Fibroblast of lung (primary cell): ENCODE data around the gene ST3GAL4. TPM values are rescaled to one million over a fixed set of nuclear protein-coding genes. Genes with fewer than 3 reads are reported as not detected.
"Not testable (repeated sequence)": the region's sequence is repeated elsewhere in the genome, so short reads cannot be mapped to it uniquely, and the experiment has no call there.

ENCODE experiments used
- DNase-seq, 2 donors: peaks; one replicate each; pipeline versions ENCODE4 v3.0.0 to v3.0.0-alpha.2; 2010; ENCODE audit warnings: low read depth in 2 of 2
- H2AFZ ChIP-seq: 2 replicates; pipeline ENCODE4 v1.5.1; 2012; ENCODE audit warnings: low read length, control low read depth, inconsistent platforms
- H3K27ac ChIP-seq: 2 replicates; pipeline ENCODE4 v1.5.1; 2011; ENCODE audit warnings: low read length, control low read depth; ENCODE audit not compliant: insufficient read depth
- H3K27me3 ChIP-seq: 2 replicates; pipeline ENCODE4 v1.5.1; 2011; ENCODE audit warnings: mild to moderate bottlenecking, low read length; ENCODE audit not compliant: control insufficient read depth, insufficient read depth
- H3K36me3 ChIP-seq: 2 replicates; pipeline ENCODE4 v1.5.1; 2011; ENCODE audit warnings: low read length; ENCODE audit not compliant: control insufficient read depth, insufficient read depth
- H3K4me1 ChIP-seq: 2 replicates; pipeline ENCODE4 v1.5.1; 2011; ENCODE audit warnings: low read length; ENCODE audit not compliant: control insufficient read depth, insufficient read depth; ENCODE audit errors: extremely low read depth
- H3K4me2 ChIP-seq: 2 replicates; pipeline ENCODE4 v1.5.1; 2011; ENCODE audit warnings: low read length, control low read depth; ENCODE audit not compliant: insufficient read depth; ENCODE audit errors: extremely low read depth
- H3K4me3 ChIP-seq, 4 experiments: fragments of 200-600 bp in 1 of 4; sonication (generic) in 1 of 4; replicated peaks in 1 of 4; 2 replicates each; pipeline ENCODE4 v1.5.1; 2011 to 2016; ENCODE audit warnings: low read length in 4 of 4, low read depth in 3 of 4, mild to moderate bottlenecking in 3 of 4, control low read depth in 2 of 4, inconsistent platforms in 1 of 4, mixed read lengths in 1 of 4; ENCODE audit not compliant: insufficient read depth in 1 of 4; ENCODE audit errors: control extremely low read depth in 1 of 4
- H3K79me2 ChIP-seq: 2 replicates; pipeline ENCODE4 v1.5.1; 2012; ENCODE audit warnings: mild to moderate bottlenecking, low read length, inconsistent platforms; ENCODE audit not compliant: control insufficient read depth, insufficient read depth
- H3K9ac ChIP-seq: 2 replicates; pipeline ENCODE4 v1.5.1; 2011; ENCODE audit warnings: mild to moderate bottlenecking, low read length, control low read depth; ENCODE audit not compliant: insufficient read depth
- H3K9me3 ChIP-seq: 2 replicates; pipeline ENCODE4 v1.5.1; 2012; ENCODE audit warnings: low read depth, low read length; ENCODE audit not compliant: control insufficient read depth, insufficient read depth
- H4K20me1 ChIP-seq: 2 replicates; pipeline ENCODE4 v1.5.1; 2011; ENCODE audit warnings: low read length; ENCODE audit not compliant: control insufficient read depth, insufficient read depth; ENCODE audit errors: extremely low read depth
- CTCF ChIP-seq, 2 donors: IDR thresholded peaks in 1 of 2; conservative IDR thresholded peaks in 1 of 2; 1 replicate in 1 of 2; 2 replicates in 1 of 2; pipeline ENCODE4 v1.5.1; 2011 to 2012; ENCODE audit warnings: low read length in 2 of 2, control low read depth in 1 of 2, inconsistent platforms in 1 of 2, low read depth in 1 of 2, mild to moderate bottlenecking in 1 of 2
- EZH2 ChIP-seq: IDR thresholded peaks from 2 replicates; pipeline ENCODE4 v1.5.1; 2012; ENCODE audit warnings: low read length, control low read depth, mild to moderate bottlenecking; ENCODE audit errors: missing control alignments
- polyA plus RNA-seq, 2 donors: library from polyadenylated mRNA; depleted of rRNA in 1 of 2; stranded (reverse) in 1 of 2; unstranded in 1 of 2; fragments of >200 nt; gene quantifications; 2 replicates each; pipeline ENCODE4 v1.2.1, GENCODE V29; 2011 to 2012; ENCODE audit warnings: missing spikeins in 1 of 2
- total RNA-seq: library from RNA; depleted of rRNA; stranded (reverse); fragments of >200 nt; gene quantifications from 2 replicates; pipeline ENCODE4 v1.2.1, GENCODE V29; 2014

ST3GAL4 gene
- total and polyA plus RNA-seq, 2 donors (not counting 1 experiment from before 2014, with no cell fraction given) = 16.7 to 36.8 TPM

- no peak for DNase-seq
- Histone ChIP-seq H3K9ac (no peak overlapping the region), H3K4me2 (no peak overlapping the region), H4K20me1 (no peaks in the 10 kb centered on the region), H2AFZ (no peak overlapping the region), H3K79me2 (peaks cover 3% of the 10 kb centered on the region), H3K4me3 (no peak overlapping the region), H3K4me1 (peaks cover 5% of the 10 kb centered on the region), H3K36me3 (no peaks in the 10 kb centered on the region), H3K27ac (no peak overlapping the region), H3K9me3 (no peaks in the 10 kb centered on the region), H3K27me3 (no peaks in the 10 kb centered on the region)
- TF ChIP-seq EZH2 = no peak
- no peak for TF ChIP-seq CTCF (conservative IDR thresholded peaks at IDR 0.05 in 1 of 2, IDR thresholded peaks at IDR 0.05 in 1 of 2; ENCODE audit: low read depth in 1 of 2, low read length in 2 of 2)
Measured at GRCh38 chr11:126363706-126364248, 8.3 kb downstream of the ST3GAL4 start.

- H3K36me3 ChIP-seq, H3K4me1 ChIP-seq, H3K4me3 ChIP-seq, H3K79me2 ChIP-seq, H3K9me3 ChIP-seq, H3K9ac ChIP-seq, DNase-seq, H2AFZ ChIP-seq, H3K4me2 ChIP-seq, H3K27me3 ChIP-seq, H4K20me1 ChIP-seq, H3K27ac ChIP-seq: not testable (repeated sequence)
Measured at GRCh38 chr11:126364735-126365134, 9.2 kb downstream of the ST3GAL4 start.

GRCh38 chr11:126365508-126365907, 10.0 kb downstream of the ST3GAL4 start:
- not testable (repeated sequence) for H3K4me2 ChIP-seq, H2AFZ ChIP-seq, H3K9ac ChIP-seq, H3K27ac ChIP-seq, H3K79me2 ChIP-seq, H4K20me1 ChIP-seq, H3K36me3 ChIP-seq, H3K27me3 ChIP-seq, DNase-seq, H3K9me3 ChIP-seq, H3K4me3 ChIP-seq, H3K4me1 ChIP-seq

- no peak for DNase-seq
- H3K4me2 ChIP-seq = no peak overlapping the region
- H2AFZ ChIP-seq = no peak overlapping the region
- H3K9ac ChIP-seq = no peak overlapping the region
- H3K79me2 ChIP-seq = no peaks in the 10 kb centered on the region
- no peaks in the 10 kb centered on the region for H3K27me3 ChIP-seq
- H4K20me1 ChIP-seq = no peaks in the 10 kb centered on the region
- no peaks in the 10 kb centered on the region for H3K9me3 ChIP-seq
- H3K4me3 ChIP-seq = no peak overlapping the region
- no peak for TF ChIP-seq EZH2
- TF ChIP-seq CTCF (conservative IDR thresholded peaks at IDR 0.05 in 1 of 2, IDR thresholded peaks at IDR 0.05 in 1 of 2; ENCODE audit: low read depth in 1 of 2, low read length in 2 of 2) = no peak
- no peak overlapping the region for H3K27ac ChIP-seq
- H3K36me3 ChIP-seq = no peaks in the 10 kb centered on the region
- H3K4me1 ChIP-seq = no peaks in the 10 kb centered on the region
Measured at GRCh38 chr11:126366064-126366822, 10.8 kb downstream of the ST3GAL4 start.

GRCh38 chr11:126366823-126367654, 11.6 kb downstream of the ST3GAL4 start:
- H3K27ac ChIP-seq, H3K79me2 ChIP-seq, H3K4me3 ChIP-seq, DNase-seq, H2AFZ ChIP-seq, H3K27me3 ChIP-seq, H3K4me2 ChIP-seq, H3K9ac ChIP-seq, H3K36me3 ChIP-seq, H4K20me1 ChIP-seq, H3K4me1 ChIP-seq, H3K9me3 ChIP-seq: not testable (repeated sequence)
